ENCODE results near the gene SNAI1. TPM values are rescaled to one million over a fixed set of nuclear protein-coding genes. Genes with fewer than 3 reads are reported as not detected.
A peak's percentile ranks its signal among the peaks of the same experiment; 100 is the strongest.

Gene SNAI1
- total and polyA plus RNA-seq, 2 of the 4 experiments (the other 2 are of a cell fraction): 0.54 to 13.7 TPM

- in situ Hi-C loops (cut with MboI; ENCODE audit: low sequenced_read_pairs): no loop called here
- Histone ChIP-seq H3K56ac (ENCODE audit: extremely low read depth, insufficient read depth, low read length) (no peak overlapping the region), H4K91ac (ENCODE audit: insufficient read depth, low read depth, low read length) (0 out of 2 replicates have a peak overlapping the region, but pooled peaks have one; percentile 21), H3K4me3 (ENCODE audit: insufficient read depth, low read depth, low read length) (no peak overlapping the region), H3K79me1 (ENCODE audit: low read depth in 1 of 2, low read length in 2 of 2) (no peaks in the 10 kb centered on the region), H3K14ac (replicated peaks; ENCODE audit: low read depth, low read length) (no peak overlapping the region), H3K27me3 (ENCODE audit: control insufficient read depth, insufficient read depth, low read length) (no peaks in the 10 kb centered on the region), H2AFZ (replicated peaks; ENCODE audit: low read length, poor library complexity) (no peak overlapping the region), H2BK20ac (ENCODE audit: low read depth, low read length) (no peak overlapping the region), H4K8ac (ENCODE audit: low read depth in 2 of 2, low read length in 2 of 2) (no peak overlapping the region), H4K20me1 (ENCODE audit: insufficient read depth, low read length) (no peaks in the 10 kb centered on the region; the same call in 1 of the 2 replicates), H3K4ac (ENCODE audit: low read depth, low read length) (no peak overlapping the region; the same call in 1 of the 2 replicates), H2BK5ac (ENCODE audit: low read depth, low read length, poor library complexity, severe bottlenecking) (no peak overlapping the region), H3K4me2 (ENCODE audit: low read depth, low read length) (no peak overlapping the region), H3K27ac (ENCODE audit: insufficient read depth, low read length) (no peak overlapping the region), H2AK9ac (replicated peaks; ENCODE audit: low read depth, low read length, poor library complexity) (peak overlapping the region; percentile 53), H3K9me3 (ENCODE audit: control insufficient read depth, insufficient read depth, low read length) (no peaks in the 10 kb centered on the region), H3K4me1 (ENCODE audit: control insufficient read depth, insufficient read depth, low read length) (peaks cover 11% of the 10 kb centered on the region), H4K5ac (ENCODE audit: low read depth, low read length) (no peak overlapping the region), H3K36me3 (ENCODE audit: control insufficient read depth, insufficient read depth, low read length) (no peaks in the 10 kb centered on the region), H2BK120ac (ENCODE audit: low read depth, low read length) (no peak overlapping the region), H3K18ac (ENCODE audit: low read depth, low read length) (no peak overlapping the region), H2BK15ac (ENCODE audit: low read depth, low read length) (peak overlapping the region; percentile 65; the same call in 1 of the 3 replicates), H3K9ac (ENCODE audit: low read depth, low read length) (no peak overlapping the region), H3K9me1 (ENCODE audit: insufficient read depth, low read length) (peaks cover 6% of the 10 kb centered on the region; the same call in 1 of the 2 replicates), H2AK5ac (ENCODE audit: low read depth, low read length) (peak overlapping the region; percentile 38; the same call in 1 of the 2 replicates), H3K23ac (ENCODE audit: low read depth, low read length) (no peak overlapping the region)
- ChIA-PET CTCF (no interaction called here), POLR2A (ENCODE audit: unreplicated experiment) (no interaction called here)
- no peak for DNase-seq
- ATAC-seq (ENCODE audit: low read depth): no peak
- no CpG with 5 or more reads among the region's 3 CpGs for WGBS, 2 experiments (ENCODE audit: extremely low coverage in 2 of 2, insufficient read length in 1 of 2)
- BruUV-seq (replicated peaks): no TSS peak
- TF ChIP-seq SMC3 (IDR thresholded peaks at IDR 0.05; ENCODE audit: low read depth, low read length): no peak
- TF ChIP-seq POLR2A (IDR thresholded peaks at IDR 0.05; ENCODE audit: low read depth, low read length): no peak
- TF ChIP-seq FOS (IDR thresholded peaks at IDR 0.05; ENCODE audit: low read depth, low read length): no peak
- no peak for TF ChIP-seq RCOR1 (IDR thresholded peaks at IDR 0.05; ENCODE audit: insufficient replicate concordance, low read length)
- TF ChIP-seq NFE2L2 (IDR thresholded peaks at IDR 0.05; ENCODE audit: low read depth, low read length): no peak
- no peak for TF ChIP-seq CHD1 (IDR thresholded peaks at IDR 0.05; ENCODE audit: low read depth, low read length)
- TF ChIP-seq MAZ (IDR thresholded peaks at IDR 0.05; ENCODE audit: borderline replicate concordance, low read depth, low read length): no peak
- no peak for TF ChIP-seq MAFK (IDR thresholded peaks at IDR 0.05; ENCODE audit: low read depth, low read length)
- TF ChIP-seq, protein P1, sequence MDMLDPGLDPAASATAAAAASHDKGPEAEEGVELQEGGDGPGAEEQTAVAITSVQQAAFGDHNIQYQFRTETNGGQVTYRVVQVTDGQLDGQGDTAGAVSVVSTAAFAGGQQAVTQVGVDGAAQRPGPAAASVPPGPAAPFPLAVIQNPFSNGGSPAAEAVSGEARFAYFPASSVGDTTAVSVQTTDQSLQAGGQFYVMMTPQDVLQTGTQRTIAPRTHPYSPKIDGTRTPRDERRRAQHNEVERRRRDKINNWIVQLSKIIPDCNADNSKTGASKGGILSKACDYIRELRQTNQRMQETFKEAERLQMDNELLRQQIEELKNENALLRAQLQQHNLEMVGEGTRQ (IDR thresholded peaks at IDR 0.05; ENCODE audit: low read depth, low read length): no peak
- intact Hi-C loops (cut with micrococcal nuclease): no loop called here
- dilution Hi-C loops (cut with HindIII; ENCODE audit: low sequenced_read_pairs, unreplicated experiment): no loop called here
These were observed 54.3 kb downstream of the SNAI1 start for GRCh38 chr20:50037123-50037522.

Data from IMR-90 (cell line).